GM18499 (cell line): ENCODE data around the gene CD1D.

Source experiments
- ATAC-seq: cut with Tn5 transposase; IDR thresholded peaks from one replicate; pipeline ENCODE4 v1.9.1; 2021; ENCODE audit warnings: moderate number of reproducible peaks; ENCODE audit not compliant: insufficient read depth, unreplicated experiment

CD1D gene

GRCh38 chr1:158180741-158181576 is at the start of gene CD1D:
Gene CD1D, plus strand, starts transcription at chr1:158180895. Its CDS starts 207 bp downstream, at chr1:158181102.
- ATAC-seq: no peak

DNA sequence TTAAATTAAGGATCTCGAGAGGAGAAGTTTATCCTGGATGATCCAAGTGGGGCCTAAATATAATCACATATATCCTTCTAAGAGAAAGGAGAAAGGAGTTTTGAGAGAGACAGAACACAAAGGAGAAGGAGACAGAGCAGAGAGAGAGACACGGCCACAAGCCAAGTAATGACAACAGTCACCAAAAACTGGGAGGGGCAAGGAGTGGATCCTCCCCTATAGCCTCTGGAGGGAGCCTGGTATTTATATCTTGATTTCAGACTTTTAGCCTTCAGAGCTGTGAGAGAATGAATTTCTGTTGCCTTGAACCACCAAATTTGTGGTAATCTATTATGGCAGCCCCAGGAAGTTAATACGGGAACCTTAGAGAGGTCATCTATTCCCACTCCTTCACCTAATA is 49.5 kb upstream of the CD1D start:
- no peak for ATAC-seq

DNA sequence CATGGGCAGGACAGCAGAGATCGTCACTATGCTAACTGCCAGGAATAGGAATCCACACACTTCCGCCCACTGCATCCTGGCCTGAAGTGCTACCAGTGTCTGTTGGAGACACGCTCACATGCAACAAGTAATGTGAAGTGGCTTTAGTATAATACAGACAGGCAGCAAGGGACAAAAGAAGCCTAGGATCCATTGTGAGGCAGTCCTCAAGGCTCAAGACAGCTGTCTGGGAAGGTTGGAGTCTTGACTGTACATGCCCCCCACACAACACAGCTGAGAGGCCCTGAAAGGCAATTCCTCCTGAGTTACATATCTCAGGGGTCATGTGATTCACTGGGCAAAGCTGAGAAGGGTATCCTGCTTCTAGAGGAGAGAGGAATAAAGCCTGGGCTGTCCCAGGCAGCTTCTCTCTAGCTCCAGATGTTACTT is 39.9 kb upstream of the CD1D start:
- ATAC-seq: no peak

- ATAC-seq: no peak
Measured at GRCh38 chr1:158145173-158145719, 35.4 kb upstream of the CD1D start.

DNA sequence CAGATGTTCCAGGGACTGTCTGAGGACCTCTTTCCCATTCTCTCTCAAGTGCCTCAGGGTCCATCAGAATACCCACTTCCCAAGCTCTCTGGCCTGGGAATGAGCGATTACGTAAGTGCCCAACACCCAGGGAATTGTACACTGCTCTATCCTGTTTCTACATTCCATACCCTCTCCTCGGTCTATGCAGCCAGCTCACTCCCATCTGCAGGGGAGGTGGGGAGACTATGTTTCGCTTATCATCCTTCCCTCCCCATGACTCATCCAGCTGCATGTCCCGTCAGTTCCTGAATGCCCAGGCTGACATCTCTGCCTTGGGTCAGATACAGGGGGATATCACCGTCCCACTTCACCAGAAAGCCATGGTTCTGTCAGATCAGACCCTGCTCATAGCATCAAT is 34.5 kb upstream of the CD1D start:
- no peak for ATAC-seq

- ATAC-seq: no peak
Measured at GRCh38 chr1:158146739-158147138, 34.0 kb upstream of the CD1D start.

DNA sequence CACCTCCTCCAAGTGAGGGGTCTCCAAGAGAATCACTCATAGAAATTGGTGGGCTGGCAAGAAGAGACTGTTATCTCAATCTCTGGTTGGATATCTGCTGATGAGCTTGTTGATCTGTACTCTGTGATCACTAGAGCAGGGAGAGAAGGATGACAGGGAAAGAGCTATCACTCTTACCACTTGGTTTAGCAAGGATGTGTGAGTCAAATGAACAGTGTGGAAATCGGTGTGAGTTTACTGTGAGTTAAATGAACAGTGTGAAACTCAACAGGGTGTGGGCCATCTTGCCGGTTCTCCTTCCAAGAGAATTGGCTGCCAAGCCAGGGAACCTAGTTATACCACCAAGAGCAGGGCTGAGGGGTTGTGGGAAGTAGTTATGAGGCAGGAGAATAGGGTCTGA is 33.3 kb upstream of the CD1D start:
- no peak for ATAC-seq

- no peak for ATAC-seq
Measured at GRCh38 chr1:158147869-158148268, 32.8 kb upstream of the CD1D start.

DNA sequence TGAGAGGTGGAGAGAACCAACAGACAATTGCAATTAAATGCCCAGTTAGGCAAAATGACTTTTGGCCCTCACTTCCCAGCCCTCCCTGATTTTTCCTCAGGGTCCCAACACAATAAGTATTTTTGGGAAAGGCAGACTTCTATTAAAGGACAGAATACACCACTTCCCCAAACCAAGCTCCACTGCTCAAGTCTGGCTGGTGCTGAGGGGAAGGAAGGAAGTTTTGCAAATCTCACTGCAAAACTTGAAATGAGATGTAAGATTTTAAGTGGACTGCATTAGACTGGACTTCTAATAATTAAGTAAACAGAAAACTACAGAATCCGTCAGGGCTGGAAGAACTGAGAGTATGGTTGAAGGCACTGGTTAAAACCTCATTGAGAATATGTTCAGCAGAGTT is 32.2 kb upstream of the CD1D start:
- no peak for ATAC-seq

GRCh38 chr1:158149175-158149574 is 31.5 kb upstream of the CD1D start:
- no peak for ATAC-seq

GRCh38 chr1:158149577-158150269 is 31.0 kb upstream of the CD1D start:
- ATAC-seq: no peak

DNA sequence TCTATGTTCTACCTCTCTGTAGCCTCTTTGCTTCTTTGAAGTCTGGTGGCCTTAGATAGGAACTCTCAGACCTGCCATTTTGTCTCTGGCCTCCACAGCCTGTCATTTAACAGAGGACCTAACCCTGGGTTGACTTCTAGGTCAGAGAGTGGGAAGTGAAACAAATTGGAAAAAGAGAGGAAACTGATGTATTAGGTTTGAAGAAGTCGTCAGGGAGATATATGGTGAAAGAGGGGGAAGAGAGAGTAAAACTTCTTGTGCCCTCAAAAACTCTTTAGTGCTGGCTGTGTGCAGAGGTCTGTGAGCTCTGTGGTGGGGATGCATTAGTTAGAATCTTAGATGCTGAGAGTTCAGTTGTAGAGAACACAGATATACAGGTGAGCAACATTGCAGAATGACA is 30.2 kb upstream of the CD1D start:
- no peak for ATAC-seq

DNA sequence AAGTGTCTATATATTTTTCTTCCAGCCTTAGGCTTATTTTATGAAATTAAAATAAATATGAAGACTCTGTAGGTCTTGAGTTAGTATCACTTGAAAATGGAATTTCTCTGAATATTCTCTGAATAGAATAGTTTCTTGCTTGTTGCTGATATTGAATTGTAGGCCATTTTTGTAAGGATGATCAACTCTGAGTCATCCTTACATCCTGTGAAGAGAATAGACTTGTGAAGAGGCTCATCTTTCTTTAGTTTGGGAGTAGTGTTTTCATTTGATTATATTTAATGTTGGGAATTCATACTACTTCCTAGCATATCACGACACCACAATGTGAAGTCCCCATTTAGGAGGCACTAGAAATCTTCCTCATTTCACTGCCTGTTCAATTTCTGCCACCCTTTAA is 27.5 kb upstream of the CD1D start:
- ATAC-seq: no peak

DNA sequence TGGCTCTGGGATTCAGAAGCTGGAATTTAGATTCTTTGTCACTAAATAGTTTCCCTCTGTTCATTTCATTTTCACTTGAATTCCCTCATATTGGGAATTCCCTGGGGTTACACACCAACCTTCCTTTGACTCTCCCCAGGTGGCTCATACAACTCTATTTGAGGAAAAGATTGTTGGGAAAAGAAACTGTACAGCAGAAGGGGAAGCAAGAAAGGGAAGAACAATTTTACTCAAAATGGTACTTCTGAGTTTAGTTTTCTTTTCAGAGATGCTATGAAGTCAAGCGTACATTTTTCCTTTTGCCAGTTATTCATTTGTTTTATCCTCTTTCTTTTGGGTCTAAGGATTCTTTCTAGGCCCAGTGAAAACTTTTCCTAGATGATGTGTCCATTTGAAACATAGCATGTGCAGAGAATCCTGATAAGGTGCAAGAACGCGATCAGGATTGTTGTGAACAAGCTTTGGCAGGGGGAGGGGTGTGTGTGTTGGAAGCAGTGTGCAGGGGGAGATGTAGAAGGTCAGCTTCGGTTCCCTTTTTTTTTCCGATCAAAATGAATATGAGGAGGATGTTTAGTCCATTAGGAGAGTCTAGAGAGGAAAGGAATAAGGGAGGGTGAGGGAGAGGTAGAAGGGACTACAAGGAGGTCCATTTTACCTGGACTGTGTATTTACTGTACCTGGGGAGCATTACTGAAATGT is 26.8 kb upstream of the CD1D start:
- ATAC-seq: no peak

DNA sequence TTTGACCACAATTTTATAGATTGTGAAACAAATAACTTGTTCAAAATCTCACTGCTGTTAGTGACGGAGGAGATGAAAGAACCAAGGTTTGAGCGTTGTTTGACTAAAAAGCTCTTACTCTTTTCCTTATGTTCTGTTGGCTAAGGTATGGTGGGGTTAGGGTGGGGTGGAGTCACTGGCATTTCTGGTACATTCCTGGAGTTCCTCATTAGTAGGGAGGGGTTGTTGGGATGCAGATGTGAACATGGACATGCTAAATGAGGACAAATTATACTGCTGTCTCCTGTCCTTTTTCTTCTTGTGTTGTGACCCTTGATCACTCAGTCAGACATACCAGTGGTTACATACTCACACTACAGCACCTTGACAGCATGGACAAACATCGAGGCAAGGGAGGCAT is 26.2 kb upstream of the CD1D start:
- no peak for ATAC-seq

DNA sequence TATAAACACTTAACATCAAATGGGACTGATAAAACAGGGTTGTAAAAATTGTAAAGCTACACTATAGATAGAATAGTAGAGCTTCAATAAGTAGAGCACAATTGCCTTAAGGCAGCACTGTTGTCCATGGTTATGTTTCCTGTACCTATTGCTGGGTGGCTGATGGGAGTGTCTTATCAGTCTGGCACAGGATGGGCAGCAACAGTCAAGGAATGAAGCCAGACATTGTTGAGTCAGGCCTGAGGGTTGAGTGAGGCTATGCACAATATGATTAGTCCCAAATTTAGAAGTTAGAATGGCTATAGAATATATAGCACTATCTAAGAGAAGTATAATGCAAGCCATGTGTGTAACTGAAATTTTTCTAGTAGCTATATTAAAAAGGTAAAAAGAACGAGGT is 25.0 kb upstream of the CD1D start:
- no peak for ATAC-seq

DNA sequence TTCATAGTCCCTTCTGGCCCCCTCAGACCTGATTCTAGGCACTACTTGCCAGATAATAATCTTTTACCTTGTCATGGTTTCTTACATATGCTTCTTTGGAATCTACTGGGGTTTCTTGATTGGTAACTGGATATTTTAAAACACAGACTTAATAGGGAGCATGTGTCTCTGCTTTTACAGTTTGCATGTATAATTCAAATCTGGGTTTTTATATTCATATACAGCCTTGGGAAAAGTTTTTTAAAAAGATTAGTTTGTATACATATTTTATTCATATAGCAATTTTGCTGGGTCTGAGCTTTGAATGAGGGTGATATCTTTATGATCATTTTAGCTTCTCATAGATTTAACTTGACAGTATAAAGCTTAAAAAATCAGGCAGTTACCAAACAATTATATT is 21.1 kb upstream of the CD1D start:
- ATAC-seq: no peak

- ATAC-seq: no peak
Measured at GRCh38 chr1:158161446-158161845, 19.2 kb upstream of the CD1D start.

DNA sequence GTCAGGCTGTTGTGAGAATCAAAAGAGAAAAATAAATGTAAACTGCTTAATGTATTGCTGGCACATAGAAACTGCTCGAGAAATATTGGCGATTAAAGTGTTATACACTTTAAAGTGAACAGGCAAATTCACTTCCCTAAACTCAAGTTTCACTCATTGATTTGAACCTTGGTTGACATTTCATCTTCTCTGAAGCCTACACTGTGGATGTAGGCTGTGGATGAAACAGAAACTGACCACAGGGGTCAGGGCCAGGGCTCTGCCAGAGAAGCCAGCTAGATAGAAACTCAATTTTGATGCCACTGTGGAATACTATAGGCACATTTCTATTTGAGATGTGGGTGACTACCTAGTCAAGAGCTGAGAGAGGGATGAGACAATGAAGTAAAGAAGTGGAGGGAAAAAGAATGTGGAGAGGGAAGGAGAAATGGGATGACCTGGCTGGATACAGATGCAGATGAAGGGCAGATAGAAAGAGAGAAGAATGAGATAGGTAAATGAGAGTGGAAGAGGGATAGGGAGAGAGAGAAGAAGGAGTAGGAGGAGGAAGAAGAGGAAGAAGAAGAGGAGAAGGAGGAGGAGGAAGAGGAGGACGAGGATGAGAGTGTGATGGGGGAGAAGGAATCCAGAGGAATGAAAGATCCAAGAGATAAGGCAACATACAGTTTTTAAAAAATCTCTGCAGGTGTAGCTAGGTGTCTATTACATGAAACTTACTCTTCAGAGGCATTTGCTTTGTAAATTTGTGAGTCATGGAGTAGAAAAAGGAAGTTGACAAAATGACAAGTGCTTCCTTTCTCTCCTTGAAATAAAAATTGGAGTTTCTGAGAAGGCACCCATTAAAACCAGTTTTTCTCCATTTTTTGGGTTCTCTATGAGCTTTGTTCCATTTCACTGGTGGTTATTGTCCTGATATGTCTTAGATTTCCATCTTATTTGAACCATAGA is 17.4 kb upstream of the CD1D start:
- peak; percentile 86 for ATAC-seq

DNA sequence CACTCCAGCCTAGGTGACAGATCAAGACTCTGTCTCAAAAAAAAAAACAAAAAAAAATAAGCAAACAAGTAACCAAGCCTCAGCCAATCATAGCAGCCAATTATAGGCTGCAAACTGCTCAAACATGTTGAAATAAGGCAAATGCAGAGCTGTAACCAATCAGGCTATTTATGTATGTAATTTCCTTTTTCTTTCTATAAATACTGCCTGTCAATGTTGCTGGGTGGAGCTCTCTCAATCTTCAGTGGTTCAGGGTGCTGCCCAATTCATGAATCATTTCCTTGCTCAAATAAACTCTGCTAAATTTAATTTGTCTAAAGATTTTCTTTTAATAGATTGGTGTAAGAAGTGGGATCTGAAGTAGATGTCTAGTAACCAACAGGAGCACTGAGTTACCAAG is 11.6 kb upstream of the CD1D start:
- ATAC-seq: no peak
